IMR-90 (cell line): ENCODE data around the gene C12orf50. TPM values are rescaled to one million over a fixed set of nuclear protein-coding genes. Genes with fewer than 3 reads are reported as not detected.

Experiments used
- ATAC-seq: fragments of 200-7000 bp; cut with Tn5 transposase; 2 replicates; pipeline ENCODE4 v1.9.1; 2020; ENCODE audit warnings: low read depth, mild to moderate bottlenecking, moderate library complexity
- BruUV-seq: library from RNA; stranded (reverse); fragments of 400-500 nt; replicated peaks from 2 replicates; lab custom pipeline; 2021; lab: Mats Ljungman, UMichigan
- CTCF ChIA-PET: fragments of 300-600 bp; formaldehyde crosslinking; extraction: SDS; loops from one replicate; lab custom pipeline; 2021; ENCODE audit warnings: antibody characterized with exemption; lab: Yijun Ruan, JAX
- POLR2A ChIA-PET: fragments of 300-600 bp; sonication (Branson Sonifier 250); formaldehyde crosslinking; loops from one replicate; lab custom pipeline; 2022; ENCODE audit warnings: antibody characterized with exemption; ENCODE audit not compliant: unreplicated experiment; lab: Charles Lee
- DNase-seq: peaks from one replicate; pipeline ENCODE4 v3.0.0; 2013
- H2AFZ ChIP-seq: replicated peaks from 2 replicates; pipeline ENCODE3; 2013; ENCODE audit warnings: low read length, mild to moderate bottlenecking; ENCODE audit not compliant: poor library complexity
- H2AK5ac ChIP-seq: 2 replicates; pipeline ENCODE4 v1.6.1; 2013; ENCODE audit warnings: low read depth, low read length, inconsistent platforms
- H2AK9ac ChIP-seq: replicated peaks from 2 replicates; pipeline ENCODE3; 2013; ENCODE audit warnings: mild to moderate bottlenecking, low read depth, low read length, moderate library complexity; ENCODE audit not compliant: poor library complexity
- H2BK120ac ChIP-seq: 2 replicates; pipeline ENCODE4 v1.6.1; 2013; ENCODE audit warnings: low read depth, low read length, inconsistent platforms
- H2BK15ac ChIP-seq: 3 replicates; pipeline ENCODE4 v1.6.1; 2013; ENCODE audit warnings: low read depth, low read length, inconsistent platforms
- H2BK20ac ChIP-seq: 2 replicates; pipeline ENCODE4 v1.6.1; 2013; ENCODE audit warnings: low read depth, mild to moderate bottlenecking, inconsistent platforms, low read length, moderate library complexity
- H2BK5ac ChIP-seq: 2 replicates; pipeline ENCODE4 v1.6.1; 2013; ENCODE audit warnings: mild to moderate bottlenecking, low read depth, low read length, inconsistent platforms; ENCODE audit not compliant: poor library complexity, severe bottlenecking
- H3K14ac ChIP-seq: replicated peaks from 2 replicates; pipeline ENCODE4 v1.6.1; 2013; ENCODE audit warnings: low read depth, low read length, inconsistent platforms
- H3K18ac ChIP-seq: 2 replicates; pipeline ENCODE4 v1.6.1; 2013; ENCODE audit warnings: low read depth, low read length, control low read depth
- H3K23ac ChIP-seq: 2 replicates; pipeline ENCODE4 v1.6.1; 2013; ENCODE audit warnings: low read depth, low read length, inconsistent platforms
- H3K27ac ChIP-seq: 2 replicates; pipeline ENCODE4 v1.5.1; 2013; ENCODE audit warnings: mild to moderate bottlenecking, control low read depth, low read length; ENCODE audit not compliant: insufficient read depth
- H3K27me3 ChIP-seq: 2 replicates; pipeline ENCODE4 v1.6.1; 2013; ENCODE audit warnings: low read length; ENCODE audit not compliant: control insufficient read depth, insufficient read depth
- H3K36me3 ChIP-seq: 2 replicates; pipeline ENCODE4 v1.6.1; 2013; ENCODE audit warnings: low read length, mixed read lengths; ENCODE audit not compliant: control insufficient read depth, insufficient read depth
- H3K4ac ChIP-seq: 2 replicates; pipeline ENCODE4 v1.6.1; 2013; ENCODE audit warnings: low read depth, low read length, inconsistent platforms
- H3K4me1 ChIP-seq: 2 replicates; pipeline ENCODE4 v1.6.1; 2013; ENCODE audit warnings: low read length, mixed read lengths; ENCODE audit not compliant: control insufficient read depth, insufficient read depth
- H3K4me2 ChIP-seq: 2 replicates; pipeline ENCODE4 v1.6.1; 2013; ENCODE audit warnings: low read depth, mild to moderate bottlenecking, control low read depth, low read length, moderate library complexity
- H3K4me3 ChIP-seq: 2 replicates; pipeline ENCODE4 v1.5.1; 2013; ENCODE audit warnings: low read depth, mild to moderate bottlenecking, control low read depth, low read length, moderate library complexity; ENCODE audit not compliant: insufficient read depth
- H3K56ac ChIP-seq: 2 replicates; pipeline ENCODE4 v1.6.1; 2013; ENCODE audit warnings: low read length, inconsistent platforms; ENCODE audit not compliant: insufficient read depth; ENCODE audit errors: extremely low read depth
- H3K79me1 ChIP-seq, 2 experiments: 2 replicates each; pipeline ENCODE4 v1.6.1; 2013; ENCODE audit warnings: low read length in 2 of 2, inconsistent platforms in 1 of 2, low read depth in 1 of 2
- H3K9ac ChIP-seq: 2 replicates; pipeline ENCODE4 v1.6.1; 2013; ENCODE audit warnings: low read depth, low read length, control low read depth
- H3K9me1 ChIP-seq: 2 replicates; pipeline ENCODE4 v1.6.1; 2013; ENCODE audit warnings: low read length, inconsistent platforms; ENCODE audit not compliant: insufficient read depth
- H3K9me3 ChIP-seq: 2 replicates; pipeline ENCODE4 v1.6.1; 2013; ENCODE audit warnings: low read length; ENCODE audit not compliant: control insufficient read depth, insufficient read depth
- H4K20me1 ChIP-seq: 2 replicates; pipeline ENCODE4 v1.6.1; 2013; ENCODE audit warnings: low read length, inconsistent platforms; ENCODE audit not compliant: insufficient read depth
- H4K5ac ChIP-seq: 2 replicates; pipeline ENCODE4 v1.6.1; 2013; ENCODE audit warnings: mild to moderate bottlenecking, low read depth, low read length, control low read depth
- H4K8ac ChIP-seq, 2 experiments: 2 replicates each; pipeline ENCODE4 v1.6.1; 2013; ENCODE audit warnings: low read depth in 2 of 2, low read length in 2 of 2, control low read depth in 1 of 2, inconsistent platforms in 1 of 2
- H4K91ac ChIP-seq: 2 replicates; pipeline ENCODE4 v1.6.1; 2013; ENCODE audit warnings: low read depth, low read length, inconsistent platforms; ENCODE audit not compliant: insufficient read depth
- CEBPB ChIP-seq: IDR thresholded peaks from 2 replicates; pipeline ENCODE4 v1.6.1; 2012; ENCODE audit warnings: low read depth, low read length, improper control_type of control experiment
- CHD1 ChIP-seq: IDR thresholded peaks from 2 replicates; pipeline ENCODE4 v1.6.1; 2012; ENCODE audit warnings: low read depth, low read length, improper control_type of control experiment
- ELK1 ChIP-seq: fragments of 150-350 bp; IDR thresholded peaks from 2 replicates; pipeline ENCODE4 v1.6.1; 2016; ENCODE audit warnings: low read depth, mild to moderate bottlenecking, low read length, moderate library complexity, borderline replicate concordance
- FOS ChIP-seq: fragments of 150-350 bp; IDR thresholded peaks from 2 replicates; pipeline ENCODE4 v1.6.1; 2016; ENCODE audit warnings: low read depth, low read length
- MAZ ChIP-seq: IDR thresholded peaks from 2 replicates; pipeline ENCODE4 v1.6.1; 2012; ENCODE audit warnings: low read depth, mild to moderate bottlenecking, low read length, improper control_type of control experiment, moderate library complexity, borderline replicate concordance
- RCOR1 ChIP-seq: IDR thresholded peaks from 2 replicates; pipeline ENCODE4 v1.6.1; 2012; ENCODE audit warnings: mild to moderate bottlenecking, low read length, improper control_type of control experiment; ENCODE audit not compliant: insufficient replicate concordance
- USF2 ChIP-seq: fragments of 150-350 bp; IDR thresholded peaks from 2 replicates; pipeline ENCODE4 v1.6.1; 2017; ENCODE audit warnings: mild to moderate bottlenecking, antibody characterized with exemption, low read length, low read depth
- WGBS, 2 experiments: methylation state at CpG; one replicate each; pipeline versions ENCODE4 v1.1.5 to v1.1.7; 2013; ENCODE audit warnings: missing lambda C conversion rate in 2 of 2; ENCODE audit not compliant: insufficient read length in 1 of 2; ENCODE audit errors: extremely low coverage in 2 of 2; 5-methylcytosine and 5-hydroxymethylcytosine counted together
- dilution Hi-C: fragments of 300-500 bp; cut with HindIII; formaldehyde crosslinking; loops from one replicate; pipeline ENCODE4 v1.14.3; 2018; ENCODE audit warnings: low sequenced_read_pairs; ENCODE audit not compliant: unreplicated experiment
- in situ Hi-C: fragments of 300-500 bp; cut with MboI; formaldehyde crosslinking; loops from 3 replicates; pipeline ENCODE4 v1.14.3; 2019; ENCODE audit warnings: low sequenced_read_pairs, inconsistent platforms, mixed read lengths
- intact Hi-C: fragments of 100-400 bp; cut with micrococcal nuclease; formaldehyde crosslinking; loops from 2 replicates; pipeline ENCODE4 v1.10.0; 2022
- polyA plus RNA-seq, 3 experiments: library from polyadenylated mRNA; depleted of rRNA; stranded (reverse); fragments of >200 nt; gene quantifications; 2 replicates each; pipeline ENCODE4 v1.2.3, GENCODE V29; 2012; ENCODE audit warnings: low replicate concordance in 1 of 3
- total RNA-seq: library from RNA; depleted of rRNA; stranded (reverse); fragments of >200 nt; gene quantifications from 2 replicates; pipeline ENCODE4 v1.2.3, GENCODE V29; 2012

The C12orf50 gene
- total and polyA plus RNA-seq, 2 of the 4 experiments (the other 2 are of a cell fraction) = not detected

GRCh38 chr12:88011755-88012154 lies 17.4 kb downstream of the C12orf50 start:
- Histone ChIP-seq H4K8ac (no peak overlapping the region), H3K79me1 (no peaks in the 10 kb centered on the region), H3K36me3 (no peaks in the 10 kb centered on the region), H2AFZ (no peak overlapping the region), H2AK9ac (no peak overlapping the region), H3K56ac (no peak overlapping the region), H2BK120ac (no peak overlapping the region), H2AK5ac (no peak overlapping the region), H3K27me3 (no peaks in the 10 kb centered on the region), H3K9me3 (no peaks in the 10 kb centered on the region), H3K9ac (no peak overlapping the region), H3K27ac (no peak overlapping the region), H3K4ac (no peak overlapping the region), H3K4me3 (no peak overlapping the region), H3K18ac (no peak overlapping the region), H2BK20ac (no peak overlapping the region), H3K4me2 (no peak overlapping the region), H3K23ac (no peak overlapping the region), H4K5ac (no peak overlapping the region), H4K91ac (no peak overlapping the region), H3K9me1 (no peaks in the 10 kb centered on the region), H3K4me1 (no peaks in the 10 kb centered on the region), H2BK15ac (no peak overlapping the region), H3K14ac (no peak overlapping the region), H4K20me1 (no peaks in the 10 kb centered on the region), H2BK5ac (no peak overlapping the region)
- in situ Hi-C loops = no loop called here
- CTCF ChIA-PET = no interaction called here
- TF ChIP-seq CHD1 (no peak), USF2 (no peak), CEBPB (no peak), ELK1 (no peak), MAZ (no peak), RCOR1 (no peak), FOS (no peak)
- BruUV-seq = no TSS peak
- intact Hi-C loops = no loop called here
- no CpG with 5 or more reads among the region's 5 CpGs for WGBS, 2 experiments
- ATAC-seq (no peak), DNase-seq (no peak)
- POLR2A ChIA-PET = no interaction called here
- dilution Hi-C loops = no loop called here
